ENCODE measurements around the gene RCAN3.

Gene RCAN3

DNA sequence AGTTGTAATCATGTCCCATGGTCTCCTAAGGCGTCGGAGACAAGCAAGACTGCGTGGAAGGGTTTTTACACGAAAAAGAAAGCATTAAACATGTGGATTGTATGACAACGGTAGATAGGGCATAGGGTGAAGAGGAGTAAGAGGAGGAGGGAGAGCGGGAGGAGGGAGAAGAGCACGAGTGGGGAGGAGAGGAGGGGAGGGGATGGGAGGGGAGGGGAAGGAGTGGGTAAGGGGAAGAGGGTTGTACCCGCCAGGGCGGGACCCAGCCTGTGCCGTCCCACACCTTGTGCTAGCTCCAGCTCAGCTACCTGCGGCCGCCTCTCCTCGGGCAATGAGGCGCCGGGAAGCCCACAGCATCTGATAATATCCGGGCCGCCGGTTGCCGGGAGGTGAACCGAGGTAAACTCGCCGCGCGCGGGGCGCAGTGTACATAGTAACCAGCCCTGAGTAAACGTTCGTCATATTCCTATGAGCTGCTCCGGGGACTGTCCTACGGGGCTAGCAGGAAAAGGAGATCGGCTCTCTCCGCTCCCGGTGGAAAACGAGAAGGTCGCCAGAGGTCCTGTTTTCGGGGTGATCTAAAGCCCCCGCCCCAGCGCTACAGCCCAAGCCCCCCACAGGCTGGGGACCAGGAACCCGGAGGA is 449 bp upstream of the RCAN3 start (continued):
- TF ChIP-seq, protein P1, sequence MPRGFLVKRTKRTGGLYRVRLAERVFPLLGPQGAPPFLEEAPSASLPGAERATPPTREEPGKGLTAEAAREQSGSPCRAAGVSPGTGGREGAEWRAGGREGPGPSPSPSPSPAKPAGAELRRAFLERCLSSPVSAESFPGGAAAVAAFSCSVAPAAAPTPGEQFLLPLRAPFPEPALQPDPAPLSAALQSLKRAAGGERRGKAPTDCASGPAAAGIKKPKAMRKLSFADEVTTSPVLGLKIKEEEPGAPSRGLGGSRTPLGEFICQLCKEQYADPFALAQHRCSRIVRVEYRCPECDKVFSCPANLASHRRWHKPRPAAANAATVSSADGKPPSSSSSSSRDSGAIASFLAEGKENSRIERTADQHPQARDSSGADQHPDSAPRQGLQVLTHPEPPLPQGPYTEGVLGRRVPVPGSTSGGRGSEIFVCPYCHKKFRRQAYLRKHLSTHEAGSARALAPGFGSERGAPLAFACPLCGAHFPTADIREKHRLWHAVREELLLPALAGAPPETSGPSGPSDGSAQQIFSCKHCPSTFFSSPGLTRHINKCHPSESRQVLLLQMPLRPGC (tag by site-specific recombination; IDR thresholded peaks at IDR 0.05), result no peak
- TF ChIP-seq, protein P2, sequence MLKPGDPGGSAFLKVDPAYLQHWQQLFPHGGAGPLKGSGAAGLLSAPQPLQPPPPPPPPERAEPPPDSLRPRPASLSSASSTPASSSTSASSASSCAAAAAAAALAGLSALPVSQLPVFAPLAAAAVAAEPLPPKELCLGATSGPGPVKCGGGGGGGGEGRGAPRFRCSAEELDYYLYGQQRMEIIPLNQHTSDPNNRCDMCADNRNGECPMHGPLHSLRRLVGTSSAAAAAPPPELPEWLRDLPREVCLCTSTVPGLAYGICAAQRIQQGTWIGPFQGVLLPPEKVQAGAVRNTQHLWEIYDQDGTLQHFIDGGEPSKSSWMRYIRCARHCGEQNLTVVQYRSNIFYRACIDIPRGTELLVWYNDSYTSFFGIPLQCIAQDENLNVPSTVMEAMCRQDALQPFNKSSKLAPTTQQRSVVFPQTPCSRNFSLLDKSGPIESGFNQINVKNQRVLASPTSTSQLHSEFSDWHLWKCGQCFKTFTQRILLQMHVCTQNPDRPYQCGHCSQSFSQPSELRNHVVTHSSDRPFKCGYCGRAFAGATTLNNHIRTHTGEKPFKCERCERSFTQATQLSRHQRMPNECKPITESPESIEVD (tag by site-specific recombination; IDR thresholded peaks at IDR 0.05), result no peak
- TF ChIP-seq IKZF3 (tag by site-specific recombination; IDR thresholded peaks at IDR 0.05) (peak; percentile 24; the same call in 1 of the 2 replicates), ZFP3 (tag by site-specific recombination; IDR thresholded peaks at IDR 0.05; ENCODE audit: low read depth) (no peak), ZNF571 (tag by site-specific recombination; IDR thresholded peaks at IDR 0.05) (no peak), ZNF426 (tag by site-specific recombination; IDR thresholded peaks at IDR 0.05) (no peak), ZNF629 (tag by site-specific recombination; IDR thresholded peaks at IDR 0.05) (no peak; the same call in 1 of the 2 replicates), ZNF747 (tag by site-specific recombination; IDR thresholded peaks at IDR 0.05) (no peak), OVOL3 (tag by site-specific recombination; IDR thresholded peaks at IDR 0.05) (no peak), ZSCAN5A (tag by site-specific recombination; IDR thresholded peaks at IDR 0.05) (no peak), ZNF132 (tag by site-specific recombination; IDR thresholded peaks at IDR 0.05; ENCODE audit: borderline replicate concordance) (no peak), ZFP69B (tag by site-specific recombination; IDR thresholded peaks at IDR 0.05) (no peak), ZNF112 (tag by site-specific recombination; IDR thresholded peaks at IDR 0.05) (no peak), SETDB1 (IDR thresholded peaks at IDR 0.05; ENCODE audit: insufficient read length, low read length) (no peak), ZNF792 (tag by site-specific recombination; IDR thresholded peaks at IDR 0.05) (no peak), ZNF391 (tag by site-specific recombination; IDR thresholded peaks at IDR 0.05; ENCODE audit: borderline replicate concordance, low read depth) (no peak), ELK4 (IDR thresholded peaks at IDR 0.05; ENCODE audit: borderline replicate concordance, low read depth, low read length) (no peak), ZNF621 (tag by site-specific recombination; IDR thresholded peaks at IDR 0.05) (no peak), KLF9 (tag by site-specific recombination; IDR thresholded peaks at IDR 0.05; ENCODE audit: low read depth) (0 out of 2 replicates have a peak, but pooled peaks have one; percentile 31), ZSCAN16 (tag by site-specific recombination; IDR thresholded peaks at IDR 0.05) (no peak), SP7 (tag by site-specific recombination; IDR thresholded peaks at IDR 0.05) (no peak), ZNF544 (tag by site-specific recombination; IDR thresholded peaks at IDR 0.05) (no peak), ZNF274 (IDR thresholded peaks at IDR 0.05; ENCODE audit: low read length) (no peak), ZNF274 (tag by site-specific recombination; IDR thresholded peaks at IDR 0.05; ENCODE audit: borderline replicate concordance) (no peak), ZNF548 (tag by site-specific recombination; IDR thresholded peaks at IDR 0.05) (no peak), ZNF701 (tag by site-specific recombination; IDR thresholded peaks at IDR 0.05) (no peak)
- TF ChIP-seq, protein P3, sequence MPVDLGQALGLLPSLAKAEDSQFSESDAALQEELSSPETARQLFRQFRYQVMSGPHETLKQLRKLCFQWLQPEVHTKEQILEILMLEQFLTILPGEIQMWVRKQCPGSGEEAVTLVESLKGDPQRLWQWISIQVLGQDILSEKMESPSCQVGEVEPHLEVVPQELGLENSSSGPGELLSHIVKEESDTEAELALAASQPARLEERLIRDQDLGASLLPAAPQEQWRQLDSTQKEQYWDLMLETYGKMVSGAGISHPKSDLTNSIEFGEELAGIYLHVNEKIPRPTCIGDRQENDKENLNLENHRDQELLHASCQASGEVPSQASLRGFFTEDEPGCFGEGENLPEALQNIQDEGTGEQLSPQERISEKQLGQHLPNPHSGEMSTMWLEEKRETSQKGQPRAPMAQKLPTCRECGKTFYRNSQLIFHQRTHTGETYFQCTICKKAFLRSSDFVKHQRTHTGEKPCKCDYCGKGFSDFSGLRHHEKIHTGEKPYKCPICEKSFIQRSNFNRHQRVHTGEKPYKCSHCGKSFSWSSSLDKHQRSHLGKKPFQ (tag by site-specific recombination; IDR thresholded peaks at IDR 0.05), result no peak

Measured in HEK293 (cell line).